Lung (tissue), 12 donors: ENCODE data around the gene ZNF48. TPM values are rescaled to one million over a fixed set of nuclear protein-coding genes. Genes with fewer than 3 reads are reported as not detected.

Experiments
- ATAC-seq: fragments of 200-7000 bp; cut with Tn5 transposase; one replicate; pipeline ENCODE4 v1.9.1; 2020; ENCODE audit warnings: moderate number of reproducible peaks; ENCODE audit not compliant: insufficient read depth, low FRiP score
- DNase-seq, 3 donors: peaks; one replicate each; pipeline ENCODE4 v3.0.0-alpha.2; 2013 to 2017
- H3K27ac ChIP-seq, 2 donors: one replicate each; pipeline ENCODE4 v1.5.1; 2013; ENCODE audit warnings: mild to moderate bottlenecking in 2 of 2, moderate library complexity in 2 of 2, control low read depth in 1 of 2, inconsistent platforms in 1 of 2, low read depth in 1 of 2, low read length in 1 of 2
- H3K27me3 ChIP-seq, 3 donors: one replicate each; pipeline ENCODE4 v1.5.1; 2013; ENCODE audit warnings: low read length in 2 of 3; ENCODE audit not compliant: control insufficient read depth in 3 of 3, insufficient read depth in 3 of 3
- H3K36me3 ChIP-seq, 4 donors: one replicate each; pipeline ENCODE4 v1.5.1; 2013; ENCODE audit warnings: low read length in 4 of 4, mild to moderate bottlenecking in 1 of 4, moderate library complexity in 1 of 4; ENCODE audit not compliant: control insufficient read depth in 4 of 4, insufficient read depth in 4 of 4
- H3K4me1 ChIP-seq, 5 donors: one replicate each; pipeline ENCODE4 v1.5.1; 2013; ENCODE audit warnings: low read length in 5 of 5, mild to moderate bottlenecking in 2 of 5, moderate library complexity in 1 of 5; ENCODE audit not compliant: control insufficient read depth in 5 of 5, insufficient read depth in 5 of 5
- H3K4me3 ChIP-seq: one replicate; pipeline ENCODE4 v1.5.1; 2013; ENCODE audit warnings: mild to moderate bottlenecking, control low read depth, moderate library complexity
- H3K9ac ChIP-seq, 2 donors: one replicate each; pipeline ENCODE4 v1.5.1; 2013; ENCODE audit warnings: low read length in 2 of 2, control low read depth in 1 of 2; ENCODE audit not compliant: insufficient read depth in 1 of 2
- H3K9me3 ChIP-seq, 4 donors: one replicate each; pipeline ENCODE4 v1.5.1; 2013; ENCODE audit warnings: low read length in 3 of 4, mild to moderate bottlenecking in 1 of 4, moderate library complexity in 1 of 4; ENCODE audit not compliant: control insufficient read depth in 4 of 4, insufficient read depth in 3 of 4
- WGBS, 2 donors: extraction: QIAGEN DNeasy Blood & Tissue Kit; methylation state at CpG; one replicate each; pipeline ENCODE4 v1.1.7; 2013; 5-methylcytosine and 5-hydroxymethylcytosine counted together
- polyA plus RNA-seq, 2 donors: library from polyadenylated mRNA; stranded (reverse); fragments of 200-250 nt; gene quantifications; one replicate each; pipeline ENCODE4 v1.2.1, GENCODE V29; 2013
- total RNA-seq, 2 donors: library from RNA; depleted of rRNA in 1 of 2; stranded (reverse); fragments of >200 nt in 1 of 2; gene quantifications; one replicate each; pipeline ENCODE4 v1.2.1, GENCODE V29; 2014 to 2021
- TF ChIP-seq, protein P1 (sequence below): IDR thresholded peaks from 2 replicates; pipeline ENCODE4 v1.5.1; 2012; ENCODE audit warnings: mild to moderate bottlenecking; ENCODE audit errors: control extremely low read depth, extremely low read depth
- donor health status: control.
- donor health status: control.
- donor health status: Bipolar disorder and iron deficiency.
- donor health status: healthy.
- donor health status: DM: yes; HTN: yes; CAD: no.

Gene ZNF48
- total and polyA plus RNA-seq, 4 donors: 4.2 to 8.0 (median 5.0) TPM

DNA sequence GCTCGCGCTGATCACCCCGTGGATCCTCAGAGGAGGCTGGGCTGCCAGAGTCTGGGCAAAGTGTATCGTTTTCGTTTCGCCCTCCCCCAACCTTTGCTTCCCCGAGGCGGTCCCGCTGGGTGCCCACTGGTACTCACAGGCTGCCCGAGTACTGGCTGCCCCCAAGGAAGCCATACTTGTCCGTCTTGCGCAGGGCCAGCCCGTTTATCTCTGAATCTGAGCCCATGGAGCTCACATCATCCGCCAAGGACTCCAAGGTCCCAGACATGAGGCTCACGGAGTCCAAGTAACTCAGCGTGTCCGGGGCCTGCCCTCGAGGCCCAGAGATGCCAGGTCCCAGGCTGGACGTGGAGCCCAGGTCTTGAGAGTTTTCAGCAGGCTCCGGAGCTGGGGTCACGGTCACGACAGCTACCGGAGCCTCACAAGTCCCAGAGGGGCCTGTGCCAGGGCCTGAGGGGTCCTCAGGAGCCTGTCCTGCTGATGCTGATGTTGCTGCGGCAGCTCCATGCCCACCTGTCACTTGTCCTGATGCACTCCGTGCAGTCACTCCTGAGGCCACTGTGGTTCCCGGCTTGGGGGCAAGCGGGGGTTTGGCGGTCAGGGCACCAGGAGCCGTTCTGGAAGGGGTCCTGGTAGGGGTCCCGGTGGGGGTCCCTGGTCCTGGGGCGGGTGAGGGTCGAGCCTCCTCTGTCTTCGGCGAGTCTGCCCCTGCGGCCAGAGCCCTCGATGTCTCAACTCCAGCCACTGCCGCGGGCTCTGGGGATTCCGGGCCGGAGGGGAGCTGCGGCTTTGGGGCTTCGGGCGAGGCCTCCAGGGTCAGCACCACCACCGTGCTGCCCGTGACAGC, 25.9 kb upstream of the ZNF48 start:
- WGBS, 2 donors: 1 to 2% methylated on average over 36 to 45 of the region's 45 CpGs
- no peaks in the 10 kb centered on the region for H3K9me3 ChIP-seq

DNA sequence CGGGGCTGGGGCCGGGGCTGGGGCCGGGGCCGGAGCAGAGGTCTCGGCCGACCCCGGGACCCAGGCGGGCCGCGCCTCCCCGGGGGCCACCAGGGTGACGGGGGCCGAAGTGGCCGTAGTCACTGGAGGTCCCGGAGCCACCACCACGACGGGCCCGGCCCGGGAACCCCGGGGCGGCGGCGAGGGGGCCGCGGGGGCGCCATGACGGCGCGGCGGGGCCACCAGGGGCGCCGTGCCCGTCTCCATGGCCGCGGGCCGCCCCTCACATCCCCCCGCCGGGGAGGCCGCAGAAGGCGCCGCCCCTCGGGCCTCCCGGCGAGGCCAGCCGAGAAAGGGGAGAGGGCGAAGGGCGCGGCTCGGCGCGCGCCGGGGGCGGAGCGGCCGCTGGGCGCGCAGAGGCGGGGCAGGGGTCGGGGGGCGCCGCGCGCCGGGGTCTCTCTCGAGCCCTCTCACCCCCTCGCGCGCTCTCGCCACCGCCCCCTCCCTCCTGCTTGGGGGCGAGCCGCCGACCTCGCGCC, 25.2 kb upstream of the ZNF48 start:
- TF ChIP-seq, protein P1, sequence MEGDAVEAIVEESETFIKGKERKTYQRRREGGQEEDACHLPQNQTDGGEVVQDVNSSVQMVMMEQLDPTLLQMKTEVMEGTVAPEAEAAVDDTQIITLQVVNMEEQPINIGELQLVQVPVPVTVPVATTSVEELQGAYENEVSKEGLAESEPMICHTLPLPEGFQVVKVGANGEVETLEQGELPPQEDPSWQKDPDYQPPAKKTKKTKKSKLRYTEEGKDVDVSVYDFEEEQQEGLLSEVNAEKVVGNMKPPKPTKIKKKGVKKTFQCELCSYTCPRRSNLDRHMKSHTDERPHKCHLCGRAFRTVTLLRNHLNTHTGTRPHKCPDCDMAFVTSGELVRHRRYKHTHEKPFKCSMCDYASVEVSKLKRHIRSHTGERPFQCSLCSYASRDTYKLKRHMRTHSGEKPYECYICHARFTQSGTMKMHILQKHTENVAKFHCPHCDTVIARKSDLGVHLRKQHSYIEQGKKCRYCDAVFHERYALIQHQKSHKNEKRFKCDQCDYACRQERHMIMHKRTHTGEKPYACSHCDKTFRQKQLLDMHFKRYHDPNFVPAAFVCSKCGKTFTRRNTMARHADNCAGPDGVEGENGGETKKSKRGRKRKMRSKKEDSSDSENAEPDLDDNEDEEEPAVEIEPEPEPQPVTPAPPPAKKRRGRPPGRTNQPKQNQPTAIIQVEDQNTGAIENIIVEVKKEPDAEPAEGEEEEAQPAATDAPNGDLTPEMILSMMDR: no peak
- Histone ChIP-seq H3K27ac (peak overlapping the region; percentile 59 to 85), H3K36me3 (peaks cover 0 to 13% (median 6%) of the 10 kb centered on the region in 4 donors), H3K9ac (peak overlapping the region in 1 of 2 donors; percentile 55), H3K4me3 (peak overlapping the region; percentile 83), H3K9me3 (no peaks in the 10 kb centered on the region), H3K27me3 (no peaks in the 10 kb centered on the region), H3K4me1 (peaks cover 6 to 35% (median 16%) of the 10 kb centered on the region in 5 donors)
- WGBS, 2 donors: 0% methylated on average over 26 to 76 of the region's 76 CpGs
- ATAC-seq (no peak), DNase-seq (no peak)

More for the DNA sequence above, 25.9 kb upstream of the ZNF48 start:
- H3K27ac ChIP-seq: peak overlapping the region; percentile 59 to 85
- H3K4me1 ChIP-seq: peaks cover 6 to 35% (median 16%) of the 10 kb centered on the region in 5 donors
- DNase-seq: no peak
- H3K36me3 ChIP-seq: peaks cover 0 to 19% (median 9%) of the 10 kb centered on the region in 4 donors
- H3K27me3 ChIP-seq: no peaks in the 10 kb centered on the region
- ATAC-seq: no peak
- peak overlapping the region; percentile 55 to 75 for H3K9ac ChIP-seq
- H3K4me3 ChIP-seq: peak overlapping the region; percentile 83
- TF ChIP-seq, protein P1: no peak

DNA sequence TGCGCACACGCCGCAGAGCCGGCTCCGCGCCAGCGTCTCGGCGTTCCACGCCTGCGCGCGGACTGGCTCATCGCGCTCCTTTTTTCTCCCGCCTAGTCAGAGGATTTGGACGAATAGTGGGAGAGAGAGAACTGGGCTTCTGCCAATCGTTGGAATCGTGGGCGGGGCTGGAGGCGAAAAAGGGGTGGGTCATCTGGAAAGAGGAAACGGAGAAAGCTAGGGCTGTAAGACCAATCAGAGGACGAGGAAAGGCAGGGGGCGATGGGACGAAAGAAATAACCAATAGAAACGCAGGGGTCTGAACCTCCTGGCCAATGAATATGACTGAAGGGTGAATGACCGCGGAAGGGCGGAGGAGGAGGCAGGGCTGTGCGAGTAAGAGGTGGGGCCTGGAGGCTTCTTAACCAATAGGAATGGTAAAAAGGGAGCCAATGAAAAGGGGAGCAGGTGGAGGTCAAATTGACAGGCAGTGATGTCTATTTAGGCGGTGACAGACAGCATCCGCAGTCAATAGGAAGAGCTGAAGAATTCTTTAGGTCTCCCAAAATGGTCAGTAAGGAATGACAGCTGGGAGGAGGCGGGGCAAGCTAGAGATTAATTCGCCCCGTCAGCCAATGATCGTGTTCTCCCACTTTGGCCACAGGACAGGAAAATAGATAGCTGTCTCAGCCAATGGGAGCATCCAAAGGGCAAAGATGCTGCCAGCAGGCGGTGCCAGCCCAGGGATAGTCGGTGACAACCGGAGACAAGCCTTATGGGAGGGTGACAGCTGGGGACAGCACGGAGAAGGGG, 24.6 kb upstream of the ZNF48 start, which contains the start of gene TBC1D10B:
TBC1D10B (minus strand) TSS at position 39 of the 792 bp plus-strand sequence. CDS start 311 bp downstream, outside the sequence.
- 0% methylated on average over 40 of the region's 40 CpGs for WGBS, 2 donors
- DNase-seq (peak; percentile 100), ATAC-seq (peak; percentile 93)
- peak within 1 kb of the TSS; percentile 55 to 75 for H3K9ac ChIP-seq
- TF ChIP-seq, protein P1: no peak
- H3K9me3 ChIP-seq: no peaks in the 10 kb centered on the region
- H3K36me3 ChIP-seq: peaks cover 0 to 7% (median 2%) of the 10 kb centered on the region in 4 donors
- peaks cover 6 to 35% (median 16%) of the 10 kb centered on the region in 5 donors for H3K4me1 ChIP-seq
- no peaks in the 10 kb centered on the region for H3K27me3 ChIP-seq
- H3K27ac ChIP-seq: peak within 1 kb of the TSS; percentile 86 to 88
- peak within 1 kb of the TSS; percentile 83 for H3K4me3 ChIP-seq
